ENCODE measurements around the gene PRAMEF5.
"Not testable (repeated sequence)": the region's sequence is repeated elsewhere in the genome, so short reads cannot be mapped to it uniquely, and the experiment has no call there.

DNA sequence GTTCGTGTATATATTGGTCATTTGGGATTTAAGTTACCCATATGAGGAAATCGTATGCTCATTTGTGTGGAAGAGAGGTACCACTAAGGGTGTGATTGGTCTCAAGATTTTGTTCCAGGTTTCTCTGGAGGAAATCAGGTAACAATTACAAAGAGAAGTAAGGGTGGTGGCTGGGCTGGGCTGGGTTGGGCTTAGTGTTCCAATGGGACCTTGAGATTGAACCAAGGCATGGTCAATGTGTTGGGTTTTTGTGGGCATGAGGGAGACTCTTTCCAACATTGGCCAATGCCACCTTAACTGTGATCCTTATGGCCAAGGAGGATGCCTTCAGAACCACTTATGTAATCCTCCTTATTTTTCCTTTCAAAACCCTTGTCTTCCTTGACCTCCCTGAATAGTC, 23.4 kb upstream of the PRAMEF5 start:
- TF ChIP-seq, protein P1, sequence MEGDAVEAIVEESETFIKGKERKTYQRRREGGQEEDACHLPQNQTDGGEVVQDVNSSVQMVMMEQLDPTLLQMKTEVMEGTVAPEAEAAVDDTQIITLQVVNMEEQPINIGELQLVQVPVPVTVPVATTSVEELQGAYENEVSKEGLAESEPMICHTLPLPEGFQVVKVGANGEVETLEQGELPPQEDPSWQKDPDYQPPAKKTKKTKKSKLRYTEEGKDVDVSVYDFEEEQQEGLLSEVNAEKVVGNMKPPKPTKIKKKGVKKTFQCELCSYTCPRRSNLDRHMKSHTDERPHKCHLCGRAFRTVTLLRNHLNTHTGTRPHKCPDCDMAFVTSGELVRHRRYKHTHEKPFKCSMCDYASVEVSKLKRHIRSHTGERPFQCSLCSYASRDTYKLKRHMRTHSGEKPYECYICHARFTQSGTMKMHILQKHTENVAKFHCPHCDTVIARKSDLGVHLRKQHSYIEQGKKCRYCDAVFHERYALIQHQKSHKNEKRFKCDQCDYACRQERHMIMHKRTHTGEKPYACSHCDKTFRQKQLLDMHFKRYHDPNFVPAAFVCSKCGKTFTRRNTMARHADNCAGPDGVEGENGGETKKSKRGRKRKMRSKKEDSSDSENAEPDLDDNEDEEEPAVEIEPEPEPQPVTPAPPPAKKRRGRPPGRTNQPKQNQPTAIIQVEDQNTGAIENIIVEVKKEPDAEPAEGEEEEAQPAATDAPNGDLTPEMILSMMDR (IDR thresholded peaks at IDR 0.05) = not testable (repeated sequence)
- TF ChIP-seq POLR2A, EP300, POLR2AphosphoS5 (IDR thresholded peaks at IDR 0.05): not testable (repeated sequence)
